HG02852 (cell line): ENCODE results near the gene HOXA10.

Experiments
- ATAC-seq: cut with Tn5 transposase; IDR thresholded peaks from one replicate; pipeline ENCODE4 v1.9.1; 2021; ENCODE audit warnings: mild to moderate bottlenecking, moderate library complexity; ENCODE audit not compliant: unreplicated experiment

The HOXA10 gene

GRCh38 chr7:27191833-27192545, 17.9 kb upstream of the HOXA10 start:
- ATAC-seq = no peak

GRCh38 chr7:27191161-27191731, 17.1 kb upstream of the HOXA10 start:
- no peak for ATAC-seq

DNA sequence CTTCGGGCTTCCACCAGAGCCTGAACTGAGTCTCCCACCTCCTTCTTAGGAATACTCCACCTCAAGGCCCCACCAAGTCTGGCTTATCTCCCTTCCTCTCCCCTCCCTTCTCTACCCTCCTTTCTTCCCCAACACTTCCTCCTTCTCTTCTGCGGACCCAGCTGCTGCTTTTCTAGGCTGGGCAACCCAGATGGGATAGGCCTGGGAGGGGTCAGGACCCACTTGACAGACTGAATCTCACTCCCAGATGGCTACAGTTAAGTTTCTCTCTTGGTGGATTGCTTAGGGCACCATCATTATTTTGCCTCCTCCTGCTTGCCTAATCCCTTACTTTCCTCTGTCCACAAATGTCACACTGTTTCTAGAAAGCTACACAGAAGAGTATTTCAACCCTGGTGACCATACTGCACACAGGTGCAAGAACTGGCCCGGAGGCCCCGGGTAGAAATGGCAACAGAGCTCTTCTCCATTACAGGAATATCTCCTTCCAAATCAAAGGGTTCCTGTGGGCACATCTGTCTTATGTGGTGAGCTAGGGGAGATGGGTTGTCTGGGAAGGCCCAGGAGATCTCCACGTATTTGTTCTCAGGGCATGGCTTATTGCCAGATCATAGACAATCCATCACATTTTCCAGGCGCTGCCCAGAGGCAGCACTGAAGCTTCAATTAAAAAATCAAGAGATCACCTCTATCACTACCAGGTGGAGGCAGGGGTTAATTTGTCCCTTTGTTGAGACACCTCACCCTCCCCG, 16.1 kb upstream of the HOXA10 start:
- no peak for ATAC-seq

- ATAC-seq = no peak
Observed at GRCh38 chr7:27189295-27189996, 15.3 kb upstream of the HOXA10 start.

DNA sequence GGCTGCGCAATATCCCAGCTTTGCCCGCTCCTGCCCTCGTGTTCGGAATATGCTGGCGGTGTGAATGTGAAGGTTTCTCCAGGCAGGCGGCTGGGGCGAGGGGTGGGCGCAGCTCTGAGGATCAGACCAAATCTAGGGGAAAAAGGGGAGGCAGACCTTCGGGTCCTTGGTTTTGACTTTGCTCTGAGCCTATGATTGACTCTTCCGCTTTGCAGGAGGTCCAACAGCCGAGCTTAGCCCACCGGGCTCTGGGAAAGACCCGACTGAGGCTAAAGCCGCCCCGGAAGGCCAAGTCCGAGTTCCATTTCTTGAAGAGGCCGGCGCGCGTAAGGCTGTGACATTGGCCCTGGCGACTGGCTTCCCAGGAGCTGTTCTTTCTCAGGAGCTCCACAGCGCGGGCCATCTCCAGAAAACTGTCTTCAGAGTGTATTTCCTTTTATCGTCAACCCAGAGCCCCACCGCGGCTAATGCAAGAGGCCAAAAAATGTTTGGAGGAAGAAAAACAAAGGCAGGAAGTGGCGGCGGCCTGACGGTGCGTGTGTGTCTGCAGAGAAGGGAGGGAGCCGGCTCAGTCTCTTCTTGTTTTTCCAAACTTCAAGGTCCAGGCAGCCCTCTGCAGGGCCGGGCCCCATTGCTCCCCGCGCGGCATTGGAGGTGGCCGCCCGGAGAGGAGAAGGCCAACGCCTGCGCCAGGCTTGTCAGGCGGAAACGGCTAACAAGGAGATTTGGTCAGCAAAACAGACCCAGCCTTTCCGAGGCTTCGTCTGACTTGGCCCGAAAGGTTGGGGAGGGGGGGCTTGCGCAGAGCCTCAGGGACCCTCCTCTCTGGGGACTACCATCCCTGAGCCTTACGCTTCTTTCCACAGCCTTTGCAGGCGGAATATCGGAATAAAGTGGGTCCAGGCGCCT, 14.5 kb upstream of the HOXA10 start:
- ATAC-seq = no peak

- ATAC-seq = no peak
Observed at GRCh38 chr7:27187475-27188385, 13.6 kb upstream of the HOXA10 start.

GRCh38 chr7:27186668-27187474, 12.8 kb upstream of the HOXA10 start:
- no peak for ATAC-seq

DNA sequence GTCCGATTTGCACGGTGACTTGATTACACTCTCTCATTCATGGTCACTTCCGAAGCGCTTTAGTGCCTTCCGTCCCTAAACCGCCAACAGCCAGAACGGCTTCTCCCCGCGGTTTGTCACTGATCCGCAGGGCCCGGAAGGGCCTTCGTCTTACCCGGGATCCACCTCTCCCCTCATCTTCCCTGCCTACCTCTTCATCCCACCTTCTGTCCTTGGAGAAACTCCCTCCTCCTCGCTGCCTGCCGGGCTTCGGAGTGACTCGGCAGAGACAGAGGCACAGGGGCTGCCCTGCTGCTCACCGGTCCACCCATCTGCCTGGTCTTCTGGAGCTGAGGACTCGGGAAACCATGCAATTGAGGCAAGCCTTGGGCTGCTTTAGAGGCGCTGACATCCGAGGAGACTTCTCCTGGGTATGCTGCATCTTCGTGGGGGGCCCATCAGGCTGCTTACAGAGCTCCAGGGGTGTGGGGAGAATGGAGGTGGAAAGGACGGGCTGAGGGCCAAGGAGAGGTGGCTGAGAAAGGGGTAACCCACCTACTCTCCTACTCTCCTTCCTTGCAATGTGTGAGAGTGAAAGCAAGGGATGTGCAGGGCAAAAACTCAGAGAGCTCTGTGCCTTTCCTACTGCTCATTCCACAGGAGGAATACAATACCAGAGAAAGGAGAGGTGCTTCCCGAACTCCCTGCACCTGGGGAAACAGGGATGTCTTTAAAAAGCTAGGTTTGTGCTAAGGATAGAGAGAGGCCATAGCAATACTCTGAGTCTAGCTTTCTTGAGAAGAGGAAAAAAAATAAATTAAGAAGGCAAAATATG, 11.9 kb upstream of the HOXA10 start:
- ATAC-seq = no peak

GRCh38 chr7:27185013-27185853, 11.1 kb upstream of the HOXA10 start, which contains the start of gene HOXA11:
Gene HOXA11, minus strand, starts transcription at chr7:27185232. Its CDS starts 88 bp downstream, at chr7:27185144.
- no peak for ATAC-seq

DNA sequence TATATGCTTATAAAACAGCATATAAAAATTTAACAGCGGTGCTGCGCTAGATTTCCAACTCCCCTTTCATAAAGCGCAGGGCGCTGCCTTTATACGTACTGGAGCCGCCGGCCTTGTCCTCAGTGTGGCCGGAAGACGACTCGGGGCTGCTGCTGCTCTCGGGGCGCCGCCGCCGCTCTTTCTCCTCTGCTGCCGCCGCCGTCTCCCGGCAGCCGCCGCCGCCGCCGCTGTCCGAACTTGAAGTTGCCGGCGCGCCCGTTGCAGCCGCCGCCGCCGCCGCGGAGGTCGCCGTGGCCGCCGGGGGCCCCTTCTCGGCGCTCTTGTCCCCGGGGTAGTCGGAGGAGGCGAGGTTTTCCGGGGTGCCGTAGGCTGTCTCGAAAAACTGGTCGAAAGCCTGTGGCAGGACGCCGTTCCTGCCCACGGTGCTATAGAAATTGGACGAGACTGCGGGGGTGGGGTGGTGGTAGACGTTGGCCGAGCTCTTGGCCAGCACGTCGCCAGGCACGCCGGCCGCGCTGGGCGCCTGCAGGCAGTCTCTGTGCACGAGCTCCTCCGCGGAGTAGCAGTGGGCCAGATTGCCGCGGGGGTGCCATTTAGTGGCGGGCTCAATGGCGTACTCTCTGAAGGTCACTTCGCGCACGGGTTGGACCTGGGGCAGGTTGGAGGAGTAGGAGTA, 10.4 kb upstream of the HOXA10 start:
- ATAC-seq = no peak

GRCh38 chr7:27183682-27184336, 9.7 kb upstream of the HOXA10 start:
- no peak for ATAC-seq

DNA sequence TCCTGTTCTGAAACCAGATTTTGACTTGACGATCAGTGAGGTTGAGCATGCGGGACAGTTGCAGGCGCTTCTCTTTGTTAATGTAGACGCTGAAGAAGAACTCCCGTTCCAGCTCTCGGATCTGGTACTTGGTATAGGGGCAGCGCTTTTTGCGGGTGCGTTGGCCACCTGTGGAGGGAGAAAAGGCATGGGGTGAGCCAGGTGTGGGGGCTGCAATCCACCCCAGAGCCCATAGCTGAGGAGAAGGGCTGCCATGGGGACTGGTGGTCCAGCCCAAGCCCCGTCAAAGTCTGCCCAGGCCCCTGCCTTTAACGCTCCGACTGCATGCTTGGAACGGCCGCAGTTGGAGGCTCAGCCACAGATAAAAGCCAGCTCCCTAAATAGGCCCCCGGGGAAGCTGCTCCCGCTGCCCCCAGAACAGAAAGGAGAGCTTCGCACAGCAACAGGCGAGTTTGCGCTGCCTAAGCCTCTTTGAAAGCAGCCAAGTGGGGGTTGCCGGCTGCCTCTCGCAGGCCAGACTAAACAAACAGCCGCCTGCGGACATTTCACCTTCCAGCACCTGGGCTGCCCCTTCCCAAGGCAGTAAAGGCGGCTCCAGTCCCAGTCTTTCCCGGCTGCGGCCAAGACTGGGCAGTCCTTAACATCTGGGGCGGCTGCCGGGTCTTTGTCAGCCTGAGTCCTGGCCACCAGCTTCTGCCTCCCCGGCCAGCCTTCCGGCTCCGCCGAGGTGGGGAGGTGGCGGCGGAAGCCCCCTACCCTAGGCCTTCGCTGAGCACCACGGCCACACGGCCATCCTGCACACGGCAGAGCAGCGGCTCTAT, 9.0 kb upstream of the HOXA10 start:
- ATAC-seq = no peak

- no peak for ATAC-seq
Observed at GRCh38 chr7:27182285-27182841, 8.2 kb upstream of the HOXA10 start.

DNA sequence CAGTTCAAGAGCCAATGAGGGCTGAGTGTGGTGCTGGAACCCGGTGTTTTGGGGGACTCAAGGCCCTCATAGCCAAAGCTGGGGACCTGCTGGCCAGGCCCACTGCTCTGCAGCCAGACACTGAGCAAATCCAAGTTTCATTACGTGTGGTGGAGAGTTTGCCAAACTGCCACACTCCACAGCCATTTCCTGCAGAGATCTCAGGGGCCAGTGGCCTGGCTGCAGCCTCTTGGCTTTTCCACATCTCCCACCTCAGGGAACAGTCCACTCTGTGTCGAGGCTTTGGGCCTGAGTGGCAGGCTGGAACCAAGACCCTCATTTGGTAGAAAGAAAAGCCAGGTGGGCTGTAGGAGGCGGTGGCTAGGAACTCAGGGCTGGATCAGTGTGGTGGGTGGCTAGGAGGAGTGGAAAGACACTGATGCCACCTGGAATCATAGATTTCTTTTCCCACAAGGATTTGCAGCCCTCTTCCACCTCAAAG, 7.7 kb upstream of the HOXA10 start:
- no peak for ATAC-seq
